ENCODE measurements around the gene RACGAP1. TPM values are rescaled to one million over a fixed set of nuclear protein-coding genes. Genes with fewer than 3 reads are reported as not detected.

Gene RACGAP1
- total RNA-seq, 1 experiment from 2014 or later: 137 TPM

GRCh38 chr12:49968471-49968870 lies 56.8 kb downstream of the RACGAP1 start:
- DNase-seq (ENCODE audit: low read depth): no peak

GRCh38 chr12:49967777-49968250 lies 57.5 kb downstream of the RACGAP1 start:
- DNase-seq (ENCODE audit: low read depth): no peak

DNA sequence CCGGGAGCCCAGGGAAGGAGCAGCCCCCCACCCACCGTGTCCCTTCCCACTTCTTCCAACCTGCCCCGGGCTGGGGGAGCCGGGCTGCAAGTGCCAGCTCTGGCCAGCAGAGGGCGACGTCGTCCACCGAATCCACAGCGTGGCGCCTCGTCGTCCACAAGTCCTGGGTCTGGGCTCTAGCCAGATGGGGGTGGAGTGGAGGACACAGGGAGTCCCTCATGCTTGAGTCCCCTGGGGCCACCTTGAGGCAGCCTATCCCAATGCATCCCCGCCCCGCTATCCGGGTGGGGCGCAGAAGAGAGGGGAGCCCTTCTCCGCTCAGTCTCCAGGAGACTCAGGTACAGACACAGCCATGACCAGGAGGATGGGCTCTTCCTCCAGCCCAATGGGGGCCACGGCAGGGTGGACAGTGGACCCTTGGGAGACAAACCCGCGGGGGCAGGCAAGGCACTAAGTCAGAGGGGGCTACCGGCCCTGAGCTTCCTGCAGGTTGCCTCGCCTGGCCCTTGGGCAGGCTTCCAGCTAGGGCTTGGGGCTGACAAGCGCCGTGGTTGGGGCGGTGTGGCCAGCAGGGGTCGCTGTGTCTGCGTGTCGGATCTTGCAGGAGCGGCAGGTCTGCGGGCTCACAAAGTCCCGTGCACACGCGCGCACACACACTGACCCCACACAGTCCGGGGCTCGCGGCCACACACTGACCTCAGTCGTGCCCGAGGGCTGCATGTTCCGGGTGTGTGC lies 58.1 kb downstream of the RACGAP1 start:
- peak; percentile 88 for DNase-seq (ENCODE audit: low read depth)

GRCh38 chr12:49966511-49967041 lies 58.7 kb downstream of the RACGAP1 start:
- DNase-seq (ENCODE audit: low read depth): no peak

DNA sequence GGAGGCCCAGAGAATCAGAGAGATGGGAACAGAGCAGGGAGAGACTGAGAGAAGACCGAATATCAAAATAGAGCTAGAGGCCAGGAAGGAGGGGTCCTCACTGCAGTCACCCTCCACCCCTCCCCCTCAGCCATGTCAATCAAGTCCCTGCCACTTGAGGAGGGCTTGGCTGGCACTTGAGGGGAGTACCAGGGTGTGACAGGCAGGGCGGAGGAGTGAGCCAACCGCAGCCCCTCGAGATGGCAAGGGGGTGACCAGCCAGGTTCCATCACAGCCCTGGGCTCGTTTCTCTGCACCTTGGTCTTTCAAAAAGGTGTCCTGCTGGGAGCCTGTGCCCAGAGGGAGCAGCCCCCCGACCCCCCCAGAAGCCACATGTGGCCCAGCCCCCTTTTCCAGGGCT lies 59.5 kb downstream of the RACGAP1 start:
- DNase-seq (ENCODE audit: low read depth): no peak

- DNase-seq (ENCODE audit: low read depth): no peak
Measured at GRCh38 chr12:49964849-49965624, 60.3 kb downstream of the RACGAP1 start.

- no peak for DNase-seq (ENCODE audit: low read depth)
Measured at GRCh38 chr12:49963976-49964815, 61.1 kb downstream of the RACGAP1 start.

DNA sequence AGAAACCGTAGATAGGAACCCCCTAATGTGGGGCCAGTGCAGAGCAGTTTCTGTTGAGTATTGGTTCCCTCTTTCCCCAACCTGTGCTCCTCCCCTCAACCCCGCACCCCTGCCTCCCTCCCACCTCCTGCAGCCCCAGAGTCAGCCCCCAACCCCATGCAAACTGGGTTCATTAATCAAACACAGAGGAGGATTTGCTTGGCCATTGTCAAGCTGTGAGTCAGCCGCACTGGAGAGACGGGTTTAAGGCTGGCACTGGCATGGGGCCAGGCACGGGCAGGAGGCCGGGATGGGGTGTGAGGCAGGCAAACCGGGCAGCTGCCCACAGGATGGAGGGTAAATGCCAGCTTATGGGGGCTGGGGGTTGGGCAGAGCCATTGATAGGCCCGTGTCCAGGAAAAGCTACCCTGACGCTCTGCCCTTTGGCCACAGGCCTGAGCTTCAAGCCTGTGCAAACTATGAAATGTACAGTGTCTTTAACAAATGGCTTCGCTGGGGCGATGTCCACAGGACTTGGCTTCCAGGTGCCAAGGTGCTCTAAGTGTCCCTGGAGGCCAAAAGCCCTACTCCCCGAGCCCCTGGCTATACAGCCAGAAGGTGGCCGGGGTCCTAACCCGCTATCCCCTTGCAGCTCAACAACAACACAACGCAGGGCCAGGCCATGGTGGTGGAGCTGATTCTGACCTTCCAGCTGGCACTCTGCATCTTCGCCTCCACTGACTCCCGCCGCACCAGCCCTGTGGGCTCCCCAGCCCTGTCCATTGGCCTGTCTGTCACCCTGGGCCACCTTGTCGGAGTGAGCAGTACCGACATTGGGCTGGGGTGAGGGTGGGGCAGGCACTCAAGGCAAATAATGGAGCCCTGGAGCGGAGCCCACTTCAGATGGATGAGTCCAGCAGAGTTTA lies 62.2 kb downstream of the RACGAP1 start:
- DNase-seq (ENCODE audit: low read depth): peak; percentile 86

DNA sequence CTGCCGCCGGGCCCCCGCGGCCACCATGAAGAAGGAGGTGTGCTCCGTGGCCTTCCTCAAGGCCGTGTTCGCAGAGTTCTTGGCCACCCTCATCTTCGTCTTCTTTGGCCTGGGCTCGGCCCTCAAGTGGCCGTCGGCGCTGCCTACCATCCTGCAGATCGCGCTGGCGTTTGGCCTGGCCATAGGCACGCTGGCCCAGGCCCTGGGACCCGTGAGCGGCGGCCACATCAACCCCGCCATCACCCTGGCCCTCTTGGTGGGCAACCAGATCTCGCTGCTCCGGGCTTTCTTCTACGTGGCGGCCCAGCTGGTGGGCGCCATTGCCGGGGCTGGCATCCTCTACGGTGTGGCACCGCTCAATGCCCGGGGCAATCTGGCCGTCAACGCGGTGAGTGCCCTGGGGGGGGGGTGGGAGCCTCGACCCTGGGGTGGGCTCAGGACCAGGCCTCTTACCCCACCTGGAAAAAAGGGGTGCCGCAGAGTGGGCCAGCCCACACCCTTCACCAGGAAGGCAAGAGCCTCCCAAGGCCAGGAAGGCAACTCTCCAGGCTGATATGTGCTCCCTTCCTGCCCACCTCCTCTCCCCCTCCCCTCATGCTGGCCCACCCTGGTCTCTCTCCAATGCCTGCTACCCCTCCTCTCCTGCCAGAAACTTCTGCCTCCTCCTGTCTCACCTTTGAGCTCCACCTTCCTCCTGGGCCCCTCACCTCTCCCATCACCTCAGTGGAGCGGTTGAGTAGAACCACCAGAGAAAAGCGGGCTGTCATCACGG lies 63.1 kb downstream of the RACGAP1 start:
- no peak for DNase-seq (ENCODE audit: low read depth)

DNA sequence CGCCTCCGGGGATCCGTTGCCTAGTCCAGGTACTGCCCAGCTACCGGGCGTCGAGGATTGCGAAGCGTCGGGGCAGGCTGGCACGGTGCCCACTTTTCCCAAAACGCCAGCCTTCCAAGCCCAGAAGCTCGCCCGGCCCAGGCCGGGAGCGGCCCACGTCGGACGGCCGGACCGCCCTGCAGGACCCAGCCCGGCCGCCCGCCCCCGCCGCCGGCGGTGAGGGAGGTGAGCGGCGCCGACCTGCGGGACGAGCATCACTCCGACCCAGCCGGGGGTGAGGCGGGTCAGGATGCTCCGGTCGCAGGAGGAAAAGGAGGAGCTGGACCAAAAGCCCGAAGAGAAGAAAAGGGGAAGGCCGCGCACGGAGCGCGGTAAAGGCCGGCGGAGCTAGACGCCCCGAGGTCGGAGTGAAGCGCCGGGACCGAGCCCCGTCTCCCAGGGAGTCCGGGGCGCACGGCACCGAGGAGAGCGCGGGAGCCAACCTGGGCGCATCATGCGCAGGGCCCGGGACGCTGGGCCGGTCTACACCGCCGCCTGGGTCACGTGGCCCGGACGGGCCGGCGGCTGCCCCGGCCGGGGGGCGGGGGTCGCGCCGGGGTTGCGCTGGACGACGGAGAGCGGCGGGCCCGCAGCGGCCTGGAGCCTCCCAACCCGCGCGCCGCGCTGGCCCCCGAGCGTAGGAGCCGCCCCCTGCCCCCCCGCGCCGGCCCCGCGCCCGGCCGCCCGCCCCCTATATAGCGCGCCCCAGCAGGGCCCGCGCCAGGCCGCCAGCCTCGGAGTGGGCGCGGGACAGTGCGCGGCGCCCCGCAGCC lies 64.0 kb downstream of the RACGAP1 start, which contains the start of gene AQP5:
AQP5 (plus strand) TSS at position 762 of the 812 bp plus-strand sequence. CDS start 146 bp downstream, outside the sequence.
- no peak for DNase-seq (ENCODE audit: low read depth)

GRCh38 chr12:49960474-49961110 lies 64.7 kb downstream of the RACGAP1 start:
- no peak for DNase-seq (ENCODE audit: low read depth)

DNA sequence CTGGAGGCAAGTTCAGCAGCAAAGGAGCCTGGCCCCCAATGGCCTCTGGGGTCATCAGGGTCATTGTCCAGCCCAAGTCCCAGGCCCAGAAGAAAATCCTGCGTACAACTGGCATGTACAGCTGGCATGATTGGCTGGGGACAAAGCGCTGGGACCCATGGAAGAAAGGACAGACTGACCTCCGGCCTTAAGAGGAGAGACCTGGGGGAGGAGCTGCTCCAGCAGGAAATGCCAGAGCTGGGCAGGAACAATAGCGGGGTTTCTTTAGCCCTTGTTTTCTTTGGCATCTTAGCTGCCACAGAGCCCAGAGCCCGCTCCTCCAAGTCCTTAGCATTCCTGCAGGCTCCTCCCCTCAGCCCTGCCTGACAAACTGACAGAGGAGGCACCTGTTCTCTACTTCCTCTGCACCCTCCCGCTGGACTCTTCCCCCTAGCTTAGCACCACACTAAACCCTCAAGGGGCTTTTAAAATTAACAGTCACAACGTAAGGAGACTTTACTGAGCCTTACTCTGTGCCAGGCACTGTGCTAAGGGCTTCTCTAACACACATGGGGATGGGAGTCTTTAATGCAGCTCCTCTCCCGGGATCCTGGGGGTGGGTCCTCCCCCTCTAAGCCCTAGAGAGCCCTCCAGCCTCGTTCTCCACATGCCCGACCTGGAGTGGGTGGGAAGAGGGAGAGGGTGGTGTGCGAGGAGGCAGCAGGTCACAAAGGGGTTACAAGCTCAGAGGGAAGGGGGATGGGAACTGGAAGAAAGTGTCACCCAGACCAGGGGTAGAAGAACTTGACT lies 65.4 kb downstream of the RACGAP1 start:
- DNase-seq (ENCODE audit: low read depth): peak; percentile 82

- DNase-seq (ENCODE audit: low read depth): no peak
Measured at GRCh38 chr12:49957570-49957967, 67.7 kb downstream of the RACGAP1 start.

DNA sequence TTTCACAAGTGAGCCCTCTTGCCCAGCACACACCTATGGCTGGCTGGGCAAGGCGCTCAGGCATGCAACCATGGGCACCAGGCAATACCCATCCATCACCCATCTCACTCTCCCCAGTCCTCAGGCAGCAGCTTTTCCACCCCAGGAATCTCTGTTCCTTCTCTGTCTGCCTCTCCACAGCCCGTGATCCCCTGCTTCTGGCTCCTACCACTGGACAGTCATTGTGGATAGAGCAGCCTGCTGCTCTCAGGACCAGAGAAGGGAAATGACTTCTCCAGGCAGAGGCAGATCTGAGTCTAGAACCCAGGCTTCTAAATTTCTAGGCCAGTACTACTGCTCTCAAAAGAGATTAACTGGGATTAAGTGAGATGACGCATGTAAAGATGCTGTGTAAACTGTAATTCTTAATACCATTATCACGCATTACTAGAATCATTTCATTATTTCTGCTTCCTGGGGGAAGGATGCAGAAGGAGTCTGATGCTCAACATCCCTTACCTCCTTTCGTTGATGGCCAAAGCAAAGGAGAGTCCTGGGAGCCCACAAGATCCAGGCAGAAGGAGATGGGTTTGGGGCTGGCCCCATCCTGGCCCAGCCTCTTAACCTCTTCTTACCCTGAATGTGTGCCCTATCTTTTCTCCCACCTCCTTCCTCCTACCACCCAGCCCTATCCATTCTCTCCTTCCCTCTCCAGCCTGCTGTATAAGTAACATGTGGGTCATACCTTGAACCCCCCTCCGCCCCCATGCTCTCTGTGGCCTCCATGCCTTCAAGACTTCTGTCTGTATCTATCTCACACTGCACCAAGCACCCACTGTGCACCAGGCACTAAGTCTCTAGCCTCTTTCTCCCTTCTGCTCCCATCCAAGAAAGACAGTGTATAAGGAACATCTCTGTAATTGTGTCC lies 68.4 kb downstream of the RACGAP1 start:
- DNase-seq (ENCODE audit: low read depth): no peak

- DNase-seq (ENCODE audit: low read depth): no peak
Measured at GRCh38 chr12:49955899-49956662, 69.2 kb downstream of the RACGAP1 start.

Data from M059J (cell line).